DMS53 treated with DMSO at 0.1 percent for 48 hours (cell line): Measurements from ENCODE around the gene TNFRSF6B.
"Not testable (repeated sequence)": the region's sequence is repeated elsewhere in the genome, so short reads cannot be mapped to it uniquely, and the experiment has no call there.

Experiments used
- DNase-seq: peaks from one replicate; lab custom pipeline; 2025; ENCODE audit not compliant: unreplicated experiment; lab: John Stamatoyannopoulos, UW

TNFRSF6B gene

DNA sequence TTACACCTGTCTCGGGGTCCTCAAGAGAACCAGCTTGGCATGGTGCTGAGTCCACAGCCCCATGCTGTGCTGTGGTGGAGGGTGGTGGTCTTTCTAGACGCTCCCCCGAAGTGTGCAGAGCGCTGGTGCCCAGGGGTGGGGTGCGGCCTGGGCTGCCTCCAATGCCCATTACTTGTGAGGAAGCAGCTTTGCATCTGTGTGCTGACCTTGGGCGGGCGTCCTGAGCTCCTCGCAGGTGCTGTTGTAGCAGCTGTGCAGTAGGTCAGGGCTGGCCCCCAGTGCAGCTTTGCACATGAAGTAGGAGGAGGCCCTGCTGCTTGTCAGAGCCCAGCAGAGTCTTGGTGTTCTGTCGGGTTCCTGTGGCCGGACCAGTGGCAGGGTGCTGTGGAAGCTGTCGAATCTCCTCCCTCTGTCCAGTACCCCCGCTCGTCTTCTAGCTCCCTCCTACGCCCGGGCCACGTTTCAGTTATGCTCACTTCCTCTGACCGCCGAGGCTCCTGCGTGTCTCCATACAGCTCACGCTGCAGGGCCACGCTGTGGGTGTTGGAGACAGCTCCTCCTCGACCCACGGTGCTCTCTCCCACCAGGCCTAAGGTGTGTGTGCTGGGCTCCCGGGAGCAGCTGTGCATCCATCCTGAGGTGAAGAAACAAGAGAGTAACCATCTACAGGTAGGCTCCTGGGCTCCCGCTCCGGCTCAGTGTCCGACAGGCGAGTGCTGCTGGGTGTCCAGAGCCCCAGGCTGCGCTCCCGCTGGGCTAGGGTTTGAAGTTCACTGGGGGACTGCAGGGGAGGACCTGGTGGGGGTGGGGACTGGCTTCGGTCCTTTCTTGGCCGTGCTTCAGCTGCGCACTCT lies 34.3 kb upstream of the TNFRSF6B start:
- DNase-seq = no peak

DNA sequence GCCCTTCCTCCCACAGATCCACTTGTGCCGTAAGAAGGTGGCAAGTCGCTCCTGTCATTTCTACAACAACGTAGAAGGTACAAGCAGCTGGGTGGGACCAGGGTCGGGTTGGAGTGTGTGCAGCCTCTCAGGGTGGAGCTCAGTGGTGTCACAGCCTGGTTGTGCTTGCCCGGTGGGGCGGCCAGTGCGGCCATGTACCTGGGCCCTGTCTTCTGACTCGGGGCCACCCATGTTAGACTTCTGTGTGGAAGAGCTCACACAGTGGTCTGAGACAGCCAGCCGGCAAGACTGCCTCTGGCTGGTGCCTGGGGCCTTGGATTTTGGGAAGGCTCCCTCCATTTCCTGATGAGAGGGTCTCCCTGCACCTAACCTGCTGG lies 33.7 kb upstream of the TNFRSF6B start:
- no peak for DNase-seq

DNA sequence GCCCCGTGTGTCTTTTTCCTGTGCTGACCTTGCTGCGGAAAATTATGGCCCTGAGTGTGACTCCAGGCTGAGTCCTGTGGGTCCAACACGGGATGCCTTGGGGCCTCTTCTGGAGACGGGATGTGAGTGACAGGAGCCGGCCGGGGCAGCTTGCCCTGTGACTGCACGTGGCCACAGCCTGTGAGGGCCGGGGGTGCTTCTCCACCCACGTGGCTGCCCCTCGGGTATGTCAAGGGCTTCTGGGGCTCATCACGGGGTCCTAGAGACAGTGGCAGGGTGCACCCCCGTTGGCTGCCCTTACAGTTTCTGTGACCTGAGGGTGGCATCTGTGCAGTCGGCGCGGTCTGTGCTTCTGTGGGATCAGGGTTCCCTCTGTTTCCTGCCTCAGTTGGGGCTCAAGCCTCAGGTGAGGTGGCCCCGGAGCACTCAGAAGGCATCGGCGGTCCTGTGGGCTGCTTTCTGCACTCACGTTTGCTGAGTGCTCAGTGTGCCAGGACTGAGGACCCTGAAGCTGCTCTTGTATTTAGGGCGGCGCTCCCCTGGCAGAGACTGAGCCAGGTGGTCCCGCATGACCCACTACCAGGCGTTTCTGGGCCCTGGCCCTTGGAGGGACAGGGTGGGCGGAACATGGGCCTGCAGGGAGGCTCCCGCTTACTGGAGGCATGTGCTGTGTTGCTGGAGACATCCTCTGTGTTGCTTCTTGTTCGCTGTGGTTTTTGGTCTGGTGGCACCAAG lies 33.0 kb upstream of the TNFRSF6B start:
- no peak for DNase-seq

DNA sequence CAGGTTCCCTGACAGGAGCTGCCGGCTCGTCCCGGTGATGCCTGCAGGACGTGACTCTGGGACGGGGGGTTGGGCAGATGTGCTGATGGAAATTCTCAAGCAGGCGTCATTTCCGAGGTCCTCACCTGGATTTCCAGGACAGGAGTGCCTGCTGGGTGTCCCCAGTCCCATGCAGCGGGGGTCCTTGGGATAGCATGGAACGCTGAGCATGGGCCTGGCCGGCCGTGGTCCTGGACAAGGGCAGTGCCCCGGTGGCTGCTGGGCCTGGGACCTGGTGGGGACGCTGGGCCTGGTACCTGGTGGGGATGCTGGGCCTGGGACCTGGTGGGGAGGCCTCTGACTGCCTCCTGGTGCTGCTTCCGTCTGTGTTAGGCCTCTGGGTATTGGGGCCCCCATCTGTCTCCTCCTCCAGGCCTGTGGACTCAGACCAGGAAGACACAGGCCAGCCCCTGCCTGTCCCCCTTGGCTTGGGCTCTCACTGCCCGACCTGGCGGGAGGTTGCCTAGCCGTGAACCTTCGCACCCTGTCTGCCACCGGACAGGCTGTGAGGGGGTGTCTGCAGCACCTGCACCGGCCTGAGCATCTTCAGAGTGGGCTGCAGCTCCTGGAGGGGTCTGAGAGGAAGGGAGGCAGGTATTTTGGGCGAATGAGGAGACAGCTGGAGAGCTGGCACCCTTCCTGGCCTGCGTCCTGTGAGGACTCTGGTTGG lies 32.2 kb upstream of the TNFRSF6B start:
- DNase-seq = no peak

DNA sequence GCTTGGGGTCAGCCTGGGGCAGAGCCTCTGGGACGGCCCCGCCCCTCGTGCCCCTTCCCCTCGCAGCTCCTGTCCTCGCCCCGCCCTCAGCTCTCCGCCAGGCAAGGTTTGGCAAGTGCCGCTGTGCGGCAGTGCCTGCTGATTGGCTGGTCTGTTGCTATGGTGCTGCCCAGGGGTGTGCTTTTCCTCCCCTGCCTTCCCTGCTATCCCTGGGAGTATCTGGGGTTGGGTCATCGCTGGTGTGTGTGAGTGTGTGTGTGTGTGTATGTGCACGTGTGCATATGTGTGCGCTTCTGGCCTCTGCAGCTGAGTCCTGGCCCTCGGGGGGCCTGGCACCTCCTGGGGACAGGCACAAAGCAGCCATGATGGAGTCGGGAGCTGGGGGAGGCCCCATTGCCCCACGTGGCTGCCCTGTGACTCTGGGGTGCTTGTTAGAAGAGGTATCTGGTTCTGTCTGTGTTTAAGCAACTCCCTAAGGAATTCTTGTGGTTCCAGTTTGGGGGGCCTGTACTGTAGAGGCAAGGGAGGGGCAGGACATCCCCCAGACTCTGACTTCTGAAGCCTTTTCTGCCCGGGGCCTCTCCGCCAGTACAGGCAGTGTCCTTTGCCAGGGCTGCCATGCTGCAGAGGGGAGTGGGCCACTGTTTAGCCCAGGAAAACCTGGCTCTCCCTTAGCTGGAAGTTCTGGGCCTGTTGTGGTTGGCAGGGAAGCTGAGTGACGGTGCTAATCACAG lies 31.4 kb upstream of the TNFRSF6B start:
- DNase-seq = no peak

DNA sequence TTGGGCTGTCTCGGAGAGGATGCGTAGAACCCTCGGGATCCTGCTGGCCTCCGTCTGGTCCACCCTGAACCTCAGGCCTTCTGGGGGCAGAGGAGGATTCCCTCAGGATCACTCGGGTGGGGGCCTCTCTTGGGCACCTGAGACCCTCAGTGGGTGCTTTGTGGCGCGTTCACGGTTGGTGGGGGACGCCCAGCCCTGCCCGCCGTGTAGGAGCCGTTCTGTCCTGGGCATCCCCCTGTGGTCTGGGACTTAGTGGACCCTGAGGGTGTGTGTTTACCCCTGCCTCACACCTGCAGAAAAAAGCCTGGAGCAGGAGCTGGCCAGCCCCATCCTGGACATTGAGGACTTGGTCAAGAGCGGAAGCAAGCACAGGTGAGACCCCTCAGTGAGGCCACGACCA lies 30.7 kb upstream of the TNFRSF6B start:
- no peak for DNase-seq

DNA sequence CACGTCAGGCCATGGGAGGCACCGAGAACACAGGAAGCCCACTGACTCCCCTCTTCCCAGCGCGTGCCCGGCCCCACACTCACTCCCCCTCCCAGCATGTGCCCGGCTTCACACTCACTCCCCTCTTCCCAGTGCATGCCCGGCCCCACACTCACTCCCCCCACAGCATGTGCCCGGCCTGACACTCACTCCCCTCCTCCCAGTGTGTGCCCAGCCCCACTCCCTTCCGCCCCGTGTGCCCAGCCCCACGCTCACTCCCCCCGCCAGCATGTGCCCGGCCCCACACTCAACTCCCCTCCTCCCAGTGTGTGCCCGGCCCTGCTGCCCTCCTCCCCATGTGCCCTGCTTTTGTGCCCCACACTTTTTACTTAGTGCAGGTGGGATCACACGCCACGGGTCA lies 28.6 kb upstream of the TNFRSF6B start:
- DNase-seq = no peak

DNA sequence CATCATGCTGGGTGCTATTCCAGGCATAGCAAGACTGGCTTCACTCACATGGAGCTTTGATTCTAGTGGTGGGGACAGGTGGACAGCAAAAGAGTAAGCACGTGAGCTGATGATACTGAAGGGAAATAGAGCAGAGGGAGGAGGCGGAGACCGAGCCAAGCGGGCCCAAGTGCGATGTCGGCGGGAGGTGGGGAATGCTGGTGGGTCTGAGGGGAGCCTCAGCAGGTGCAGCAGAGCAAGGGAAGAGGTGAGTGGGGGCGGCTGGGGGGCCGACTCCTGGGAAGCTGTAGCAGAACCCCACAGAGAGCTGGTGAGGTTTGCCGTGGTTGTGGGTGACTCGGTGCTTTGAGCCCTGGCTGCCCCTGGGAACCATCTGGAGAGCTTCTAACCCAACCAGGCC lies 28.1 kb upstream of the TNFRSF6B start:
- no peak for DNase-seq

DNA sequence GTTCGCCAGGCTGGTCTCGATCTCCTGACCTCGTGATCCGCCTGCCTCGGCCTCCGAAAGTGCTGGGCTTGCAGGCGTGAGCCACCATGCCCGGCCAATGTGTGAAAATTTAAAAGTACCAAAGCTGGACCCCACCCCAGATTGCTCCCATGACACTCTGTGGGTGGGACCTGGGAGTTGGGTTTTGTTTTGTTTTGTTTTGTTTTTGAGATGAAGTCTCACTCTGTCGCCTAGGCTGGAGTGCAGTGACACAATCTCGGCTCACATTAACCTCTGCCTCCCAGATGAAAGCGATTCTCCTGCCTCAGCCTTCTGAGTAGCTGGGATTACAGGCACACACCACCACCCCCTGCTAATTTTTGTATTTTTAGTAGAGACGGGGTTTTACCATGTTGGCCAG lies 24.8 kb upstream of the TNFRSF6B start:
- not testable (repeated sequence) for DNase-seq

DNA sequence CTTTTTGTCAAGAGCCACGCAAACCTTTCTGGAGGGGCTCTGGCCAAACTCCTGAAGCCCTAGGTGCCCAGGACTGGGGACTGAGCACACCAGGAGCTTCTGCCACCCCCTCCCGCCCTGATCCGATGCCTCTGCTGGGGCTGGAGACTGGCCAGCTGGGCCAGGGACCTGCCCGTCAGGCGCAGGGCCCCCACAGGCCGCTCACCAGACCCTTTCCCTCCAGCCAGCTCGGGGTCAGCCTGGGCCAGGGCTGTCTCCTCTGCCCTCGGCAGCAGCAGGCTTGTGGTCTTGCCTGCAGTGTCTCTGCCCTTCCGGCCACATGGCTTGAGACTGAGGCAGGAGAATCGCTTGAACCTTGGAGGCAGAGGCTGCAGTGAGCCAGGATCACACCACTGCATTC lies 23.8 kb upstream of the TNFRSF6B start:
- no peak for DNase-seq

DNA sequence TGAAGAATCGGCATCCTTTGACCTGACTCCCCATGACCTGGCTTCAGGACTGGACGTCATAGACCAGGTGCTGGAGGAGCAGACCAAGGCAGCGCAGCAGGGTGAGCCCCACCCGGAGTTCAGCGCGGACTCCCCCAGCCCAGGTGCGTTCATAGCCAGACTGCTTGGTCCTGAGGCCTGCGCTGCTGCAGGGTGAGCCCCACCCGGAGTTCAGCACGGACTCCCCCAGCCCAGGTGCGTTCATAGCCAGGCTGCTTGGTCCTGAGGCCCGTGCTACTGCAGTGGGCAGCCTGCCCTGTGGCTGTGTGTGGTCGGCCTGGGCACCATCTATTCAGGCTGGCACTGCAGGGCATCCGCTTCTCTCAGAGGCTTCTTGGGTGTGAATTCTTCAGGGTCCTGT lies 22.5 kb upstream of the TNFRSF6B start:
- DNase-seq = no peak

DNA sequence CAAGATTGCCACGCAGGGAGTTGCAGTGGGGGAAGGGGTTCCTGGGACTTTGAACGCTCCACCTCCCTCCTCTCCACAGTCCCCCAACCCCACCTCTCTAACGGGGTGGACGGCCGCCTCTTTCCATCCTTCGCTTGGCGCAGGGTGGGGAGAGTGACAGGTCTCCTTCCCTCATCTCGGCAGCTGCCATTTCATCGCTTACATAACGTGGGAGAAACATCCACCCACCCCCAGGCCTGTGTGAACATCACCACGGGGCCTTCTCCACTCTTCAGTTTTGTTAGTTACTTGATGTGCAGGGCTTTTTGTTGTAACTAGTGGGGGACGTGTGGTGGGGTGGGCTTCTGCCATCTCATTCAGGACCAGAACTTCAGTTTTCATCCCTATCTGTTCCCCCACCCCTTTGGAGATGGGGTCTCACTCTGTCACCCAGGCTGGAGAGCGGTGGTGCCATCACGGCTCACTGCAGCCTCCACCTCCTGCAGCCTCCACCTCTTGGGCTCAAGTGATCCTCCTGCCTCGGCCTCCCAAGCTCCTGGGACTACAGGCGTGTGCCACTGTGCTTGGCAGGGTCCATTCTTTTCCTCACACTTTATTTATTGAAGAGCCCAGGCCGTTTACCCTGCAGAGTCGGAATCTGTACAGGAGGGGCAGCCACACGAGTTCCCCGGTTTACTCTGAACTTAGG lies 20.6 kb upstream of the TNFRSF6B start:
- no peak for DNase-seq

DNA sequence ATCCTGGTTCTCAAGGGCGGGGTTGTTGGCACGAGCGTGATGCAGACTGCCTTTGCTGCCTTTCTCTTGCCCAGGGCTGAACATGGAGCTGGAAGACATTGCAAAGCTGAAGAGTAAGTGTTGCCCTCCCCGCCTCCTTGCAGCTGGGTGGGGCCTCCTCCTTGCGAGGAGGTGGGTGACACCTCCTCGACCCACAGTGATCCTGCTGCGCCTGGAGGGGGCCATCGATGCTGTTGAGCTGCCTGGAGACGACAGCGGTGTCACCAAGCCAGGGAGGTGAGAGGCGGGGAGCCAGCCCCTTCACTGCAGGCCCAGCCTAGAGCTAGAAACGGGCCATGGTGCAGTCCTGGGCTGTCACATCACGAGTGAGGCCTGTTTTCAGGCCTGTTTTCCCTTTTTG lies 18.4 kb upstream of the TNFRSF6B start:
- no peak for DNase-seq

DNA sequence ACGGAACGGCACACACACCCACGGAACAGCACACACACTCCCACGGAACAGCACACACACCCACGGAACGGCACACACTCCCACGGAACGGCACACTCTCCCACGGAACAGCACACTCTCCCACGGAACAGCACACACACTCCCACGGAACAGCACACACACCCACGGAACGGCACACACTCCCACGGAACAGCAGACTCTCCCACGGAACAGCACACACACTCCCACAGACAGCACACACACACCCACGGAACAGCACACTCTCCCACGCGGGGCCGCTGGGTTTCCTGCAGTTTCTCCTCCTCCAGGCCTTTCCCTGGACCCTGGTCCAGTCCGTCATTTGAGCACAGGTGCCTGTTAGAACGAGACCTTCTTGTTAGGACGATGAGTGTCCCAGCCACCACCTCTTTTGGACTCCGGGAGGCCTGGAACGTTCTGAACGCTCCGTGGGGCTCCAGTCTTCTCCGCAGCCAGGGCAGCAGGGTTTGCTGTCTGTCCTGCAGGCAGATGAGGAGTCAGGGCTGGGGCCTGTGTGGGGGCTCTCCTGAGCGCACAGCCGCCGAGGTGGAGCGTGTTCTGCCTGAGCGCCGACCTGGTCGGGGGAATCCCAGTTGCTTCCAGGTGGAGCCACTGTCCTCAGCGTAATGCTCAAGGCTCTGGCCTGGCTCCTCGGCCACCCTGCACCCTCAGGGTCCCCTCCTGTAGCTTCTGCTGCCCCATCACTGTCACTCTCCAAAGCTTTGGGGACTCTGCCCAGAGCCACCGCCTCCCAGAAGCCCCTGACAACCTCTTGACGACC lies 17.6 kb upstream of the TNFRSF6B start:
- DNase-seq = no peak

DNA sequence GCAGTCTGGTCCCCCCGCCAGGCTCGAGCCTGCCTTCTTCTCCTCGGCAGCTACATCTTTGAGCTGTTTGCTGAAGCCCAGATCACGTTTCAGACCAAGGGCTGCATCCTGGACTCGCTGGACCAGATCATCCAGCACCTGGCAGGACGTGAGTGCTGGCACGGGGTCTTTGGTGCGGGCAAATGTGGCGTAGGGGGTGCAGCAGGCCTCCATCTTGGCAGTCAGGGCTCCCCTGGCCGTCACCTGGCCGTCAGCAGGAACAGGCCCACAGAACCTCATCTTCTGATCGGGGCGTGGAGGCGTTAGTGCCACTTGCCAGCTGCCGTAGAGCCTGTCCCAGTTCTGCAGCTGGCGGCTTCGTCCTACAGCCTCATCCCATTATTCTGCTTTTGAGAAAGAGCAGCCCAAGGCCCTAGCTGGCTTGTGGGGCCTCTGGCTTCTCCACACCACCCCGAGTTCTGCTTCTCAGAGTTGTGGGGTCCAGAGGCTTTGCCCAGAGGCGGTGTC lies 16.6 kb upstream of the TNFRSF6B start:
- DNase-seq = no peak

DNA sequence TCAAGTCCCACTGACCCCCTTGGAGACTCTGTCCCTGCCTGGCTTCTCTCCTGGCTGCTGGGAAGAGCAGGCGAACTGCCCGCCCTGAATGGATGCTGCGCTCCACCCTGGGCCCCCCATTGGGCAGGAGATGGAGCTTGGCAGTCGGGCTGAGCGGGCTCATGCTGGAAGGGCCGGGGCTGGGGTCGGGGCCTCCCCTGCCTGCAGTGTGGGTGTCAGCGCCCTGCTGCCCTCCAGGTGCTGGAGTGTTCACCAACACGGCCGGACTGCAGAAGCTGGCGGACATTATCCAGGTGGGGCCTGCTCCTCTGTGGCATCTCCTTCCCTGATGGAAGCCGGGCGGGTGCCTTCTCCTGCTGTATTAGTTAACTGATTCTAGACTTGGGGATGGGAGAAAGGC lies 16.0 kb upstream of the TNFRSF6B start:
- no peak for DNase-seq

DNA sequence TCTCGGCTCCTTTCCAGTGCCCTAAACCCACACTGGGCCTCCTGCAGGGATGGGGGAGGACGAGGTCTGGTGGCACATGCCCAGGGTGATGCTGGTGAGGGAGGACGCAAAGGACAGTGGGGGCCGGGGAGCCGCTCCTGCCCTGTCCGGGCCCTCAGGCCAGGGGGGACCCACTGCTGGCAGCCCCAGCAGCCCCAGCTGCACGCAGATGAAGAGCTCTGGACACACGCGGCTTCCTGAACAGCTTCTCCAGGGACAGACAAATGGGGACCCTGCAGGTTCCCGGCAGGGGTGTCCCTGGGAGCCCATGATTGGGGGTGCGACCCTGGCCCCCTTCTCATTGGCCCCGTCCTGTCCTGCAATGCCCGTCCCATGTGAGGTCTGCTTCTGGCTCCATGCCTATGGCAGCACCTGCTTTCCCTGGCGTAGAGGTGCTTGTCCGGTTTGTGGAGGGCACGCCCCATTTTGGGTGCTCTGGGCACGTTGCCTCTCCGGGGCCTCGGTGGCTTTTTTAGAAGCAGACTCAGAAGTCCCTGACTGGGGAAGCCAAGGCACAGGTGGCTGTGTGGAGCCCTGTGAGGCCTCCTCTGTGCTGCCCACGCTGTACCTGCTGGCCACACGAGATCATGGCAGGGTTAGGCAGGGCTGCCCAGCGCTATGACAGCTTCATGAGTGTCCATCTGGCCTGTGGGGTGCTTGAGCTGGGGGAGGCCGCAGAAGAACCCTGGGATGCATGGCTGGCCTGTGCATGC lies 15.4 kb upstream of the TNFRSF6B start:
- no peak for DNase-seq

DNA sequence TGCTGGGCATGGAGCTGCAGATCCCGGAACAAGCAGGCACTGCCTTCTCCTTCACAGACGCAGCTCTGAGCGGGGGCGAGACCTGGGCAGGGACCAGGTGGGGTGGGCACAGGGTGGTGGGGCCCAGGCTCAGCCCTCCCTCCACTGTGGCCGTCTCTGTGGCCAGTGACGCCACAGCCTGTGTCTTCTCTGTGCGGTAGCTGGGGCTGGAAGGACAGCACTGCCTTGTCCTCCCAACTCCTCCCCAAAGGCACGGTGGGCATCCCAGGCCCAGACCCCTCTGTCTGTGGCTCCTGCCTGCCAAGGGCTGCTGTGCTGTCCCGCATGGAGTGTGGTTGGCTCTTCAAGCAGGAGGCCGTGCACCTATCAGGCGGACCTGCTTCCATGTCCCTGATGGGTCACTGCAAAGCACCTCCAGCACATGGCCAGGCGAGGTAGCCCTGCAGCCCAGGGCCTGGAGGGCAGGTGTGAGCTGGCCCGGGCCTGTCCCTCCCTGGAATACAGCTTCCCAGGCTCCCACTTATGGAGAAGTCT lies 14.8 kb upstream of the TNFRSF6B start:
- DNase-seq = no peak
